ENCODE measurements around the gene ABCB8. TPM values are rescaled to one million over a fixed set of nuclear protein-coding genes. Genes with fewer than 3 reads are reported as not detected.

ABCB8 gene
- total RNA-seq, 1 experiment from 2014 or later, result 37.0 TPM

Other genes starting within 250 kb of the ABCB8 start
- gene TMEM176B, start 228.1 kb upstream of the ABCB8 start, total RNA-seq (2014; rRNA removed; shearing (Covaris generic)), result 0.07 TPM in 1 of 2 replicates, not detected in the other
- not detected in 2 replicates for gene TMEM176A, start 227.7 kb upstream of the ABCB8 start, total RNA-seq (2014; rRNA removed; shearing (Covaris generic))
- gene AOC1, start 175.9 kb upstream of the ABCB8 start, total RNA-seq (2014; rRNA removed; shearing (Covaris generic)), result not detected in 2 replicates
- gene KCNH2, start 50.1 kb upstream of the ABCB8 start, total RNA-seq (2014; rRNA removed; shearing (Covaris generic)), result 0.34 and 0.47 TPM in 2 replicates
- 71.5 and 94.6 TPM in 2 replicates for gene NOS3, start 37.4 kb upstream of the ABCB8 start, total RNA-seq (2014; rRNA removed; shearing (Covaris generic))
- gene ATG9B, start 4.0 kb upstream of the ABCB8 start, total RNA-seq (2014; rRNA removed; shearing (Covaris generic)), result not detected in 2 replicates
- gene ASIC3, start 20.1 kb downstream of the ABCB8 start, total RNA-seq (2014; rRNA removed; shearing (Covaris generic)), result 0.45 TPM in 1 of 2 replicates, not detected in the other
- gene CDK5, start 29.4 kb downstream of the ABCB8 start, total RNA-seq (2014; rRNA removed; shearing (Covaris generic)), result 67.8 and 70.2 TPM in 2 replicates
- gene SLC4A2, start 31.1 kb downstream of the ABCB8 start, total RNA-seq (2014; rRNA removed; shearing (Covaris generic)), result 121 and 146 TPM in 2 replicates
- 86.5 and 100 TPM in 2 replicates for gene FASTK, start 52.4 kb downstream of the ABCB8 start, total RNA-seq (2014; rRNA removed; shearing (Covaris generic))
- 66.3 and 85.1 TPM in 2 replicates for gene TMUB1, start 55.0 kb downstream of the ABCB8 start, total RNA-seq (2014; rRNA removed; shearing (Covaris generic))
- gene AGAP3, start 58.0 kb downstream of the ABCB8 start, total RNA-seq (2014; rRNA removed; shearing (Covaris generic)), result 36.4 and 45.3 TPM in 2 replicates
- not detected in 2 replicates for gene GBX1, start 139.2 kb downstream of the ABCB8 start, total RNA-seq (2014; rRNA removed; shearing (Covaris generic))
- not detected in 2 replicates for gene ASB10, start 158.8 kb downstream of the ABCB8 start, total RNA-seq (2014; rRNA removed; shearing (Covaris generic))
- gene H2BK1, start 182.0 kb downstream of the ABCB8 start, total RNA-seq (2014; rRNA removed; shearing (Covaris generic)), result not detected in 2 replicates
- 83.9 and 89.1 TPM in 2 replicates for gene ABCF2, start 198.8 kb downstream of the ABCB8 start, total RNA-seq (2014; rRNA removed; shearing (Covaris generic))
- 40.0 and 46.1 TPM in 2 replicates for gene CHPF2, start 204.0 kb downstream of the ABCB8 start, total RNA-seq (2014; rRNA removed; shearing (Covaris generic))
- 9.5 and 11.8 TPM in 2 replicates for gene SMARCD3, start 220.2 kb downstream of the ABCB8 start, total RNA-seq (2014; rRNA removed; shearing (Covaris generic))

Data from HT1080 (cell line).